Measurements from ENCODE around the gene MYH13.

Gene MYH13

GRCh38 chr17:10337976-10338375, 34.8 kb downstream of the MYH13 start:
- DNase-seq (ENCODE audit: low read depth, low spot score), result peak; percentile 72
- ChIA-PET POLR2A (no interaction called here), CTCF (interaction anchor here (4.9 to 17.7 kb wide), 2 partner anchors 11 to 277 kb away, joined by 26 to 667 read pairs; no protein-coding TSS in a partner anchor)
- H3K4me3 ChIP-seq (ENCODE audit: low read depth, low read length), result no peak overlapping the region
- TF ChIP-seq CTCF (IDR thresholded peaks at IDR 0.05; ENCODE audit: insufficient read depth, low read length, missing control alignments), result no peak

GRCh38 chr17:10337136-10337535, 35.7 kb downstream of the MYH13 start:
- ChIA-PET CTCF (interaction anchor here (4.9 to 17.7 kb wide), 2 partner anchors 10 to 278 kb away, joined by 26 to 667 read pairs; no protein-coding TSS in a partner anchor), POLR2A (no interaction called here)
- no peak for TF ChIP-seq CTCF (IDR thresholded peaks at IDR 0.05; ENCODE audit: insufficient read depth, low read length, missing control alignments)
- H3K4me3 ChIP-seq (ENCODE audit: low read depth, low read length), result no peak overlapping the region
- no peak for DNase-seq (ENCODE audit: low read depth, low spot score)

- DNase-seq (ENCODE audit: low read depth, low spot score), result no peak
- POLR2A ChIA-PET, result no interaction called here
- no peak overlapping the region for H3K4me3 ChIP-seq (ENCODE audit: low read depth, low read length)
- CTCF ChIA-PET, result interaction anchor here (1.0 to 17.7 kb wide), 5 partner anchors 9 to 279 kb away, joined by 3 to 667 read pairs (median 5); no protein-coding TSS in a partner anchor
- TF ChIP-seq CTCF (IDR thresholded peaks at IDR 0.05; ENCODE audit: insufficient read depth, low read length, missing control alignments), result no peak
Measured at GRCh38 chr17:10336393-10336792, 36.4 kb downstream of the MYH13 start.

GRCh38 chr17:10332515-10332914, 40.3 kb downstream of the MYH13 start:
- no peak for DNase-seq (ENCODE audit: low read depth, low spot score)
- ChIA-PET CTCF (interaction anchor here (1.4 to 17.7 kb wide), 3 partner anchors 17 to 404 kb away, joined by 3 to 667 read pairs (median 76); no protein-coding TSS in a partner anchor), POLR2A (no interaction called here)
- TF ChIP-seq CTCF (IDR thresholded peaks at IDR 0.05; ENCODE audit: insufficient read depth, low read length, missing control alignments), result no peak
- no peak overlapping the region for H3K4me3 ChIP-seq (ENCODE audit: low read depth, low read length)

- ChIA-PET POLR2A (no interaction called here), CTCF (interaction anchor here (0.6 to 17.7 kb wide), 11 partner anchors 14 to 364 kb away, joined by 3 to 667 read pairs (median 6); no protein-coding TSS in a partner anchor)
- no peak for DNase-seq (ENCODE audit: low read depth, low spot score)
Measured at GRCh38 chr17:10328971-10329923, 43.6 kb downstream of the MYH13 start.

More at GRCh38 chr17:10328971-10329923, 43.6 kb downstream of the MYH13 start:
- no peak overlapping the region for H3K4me3 ChIP-seq (ENCODE audit: low read depth, low read length)
- no peak for TF ChIP-seq CTCF (IDR thresholded peaks at IDR 0.05; ENCODE audit: insufficient read depth, low read length, missing control alignments)

Data from AG04449 (cell line).